ENCODE measurements around the gene MAGI2. TPM values are rescaled to one million over a fixed set of nuclear protein-coding genes. Genes with fewer than 3 reads are reported as not detected.

MAGI2 gene
- total RNA-seq, 1 donor from 2014 or later = 3.6 TPM

DNA sequence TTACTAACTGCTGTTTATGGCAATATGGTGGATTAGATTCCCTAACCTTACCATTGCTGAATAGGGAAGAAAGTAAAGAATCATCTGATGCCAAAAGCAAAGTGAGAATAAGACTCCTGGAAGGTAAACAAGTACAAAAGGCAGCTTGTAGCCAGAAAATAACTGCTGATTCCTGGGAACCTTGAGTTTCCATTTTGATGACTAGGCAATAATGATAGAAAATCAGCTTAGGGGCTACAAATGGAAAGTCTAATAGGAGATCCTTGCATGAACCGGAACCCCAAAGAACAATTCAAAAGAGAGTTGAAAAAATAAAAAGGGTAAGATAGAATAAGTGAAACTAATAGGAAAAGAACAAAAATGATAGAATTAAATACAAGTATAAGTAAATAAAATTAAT, 1338.5 kb downstream of the MAGI2 start:
- intact Hi-C loops (cut with micrococcal nuclease) = no loop called here
- no peak for ATAC-seq
- no peak for DNase-seq

DNA sequence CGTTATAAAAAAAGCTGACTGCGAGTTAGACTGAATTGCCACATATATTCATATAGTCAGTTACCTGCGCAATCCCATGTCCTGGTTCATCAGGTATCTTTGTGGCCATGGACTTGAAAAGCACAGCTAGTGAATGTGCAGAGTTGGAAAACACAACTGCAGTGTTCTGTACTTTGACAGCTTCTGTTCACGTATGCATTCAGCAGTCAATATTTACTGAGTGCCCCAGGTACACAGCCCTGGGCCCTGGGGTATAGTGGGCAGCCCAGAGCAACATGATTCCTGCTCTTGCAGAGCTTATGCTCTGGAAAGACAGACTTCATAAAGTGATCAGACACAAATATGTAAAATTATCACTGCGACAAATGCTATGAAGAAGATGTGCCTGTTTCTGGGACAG, 1341.0 kb downstream of the MAGI2 start:
- intact Hi-C loops (cut with micrococcal nuclease) = no loop called here
- DNase-seq = no peak
- no peak for ATAC-seq

DNA sequence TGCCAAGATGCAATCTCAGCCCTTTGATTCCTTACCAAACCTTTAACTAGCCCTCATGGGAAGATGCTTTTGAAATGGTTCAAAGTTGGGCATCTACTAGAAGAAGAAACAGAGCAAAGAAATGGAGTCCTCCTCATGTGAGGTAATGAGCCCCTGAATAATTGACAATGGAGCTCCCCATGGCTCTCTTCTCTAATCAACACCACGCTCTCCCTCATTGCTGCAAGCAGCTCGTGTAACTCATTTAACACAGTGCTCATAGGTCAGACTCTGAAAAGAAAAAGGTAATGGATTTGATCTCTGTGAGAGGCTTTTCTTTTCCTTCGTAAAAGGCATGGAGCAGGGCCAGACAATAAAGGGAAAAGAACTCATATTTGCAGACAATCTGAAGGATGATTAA, 1342.1 kb downstream of the MAGI2 start:
- intact Hi-C loops (cut with micrococcal nuclease) = no loop called here
- no peak for DNase-seq
- no peak for ATAC-seq

- intact Hi-C loops (cut with micrococcal nuclease) = no loop called here
- no peak for ATAC-seq
- DNase-seq = no peak
These were observed 1350.0 kb downstream of the MAGI2 start for GRCh38 chr7:78103475-78103874.

DNA sequence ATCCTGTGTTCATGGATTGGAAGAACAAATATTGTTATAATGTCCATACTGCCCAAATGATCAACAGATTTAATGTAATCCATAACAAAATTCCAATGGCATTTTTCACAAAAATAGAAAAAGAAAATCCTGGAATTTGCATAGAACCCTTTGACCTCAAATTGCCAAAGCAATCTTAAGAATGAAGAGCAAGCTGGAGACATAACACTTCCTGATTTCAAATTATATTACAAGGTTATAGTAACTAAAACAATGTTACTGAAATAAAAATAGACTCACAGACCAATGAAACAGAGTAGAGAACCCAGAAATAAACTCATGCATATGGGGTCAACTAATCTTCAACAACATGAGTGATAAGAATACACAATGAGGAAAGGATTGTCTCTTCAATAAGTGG, 1352.4 kb downstream of the MAGI2 start:
- DNase-seq (no peak), ATAC-seq (no peak)
- intact Hi-C loops (cut with micrococcal nuclease) = no loop called here

DNA sequence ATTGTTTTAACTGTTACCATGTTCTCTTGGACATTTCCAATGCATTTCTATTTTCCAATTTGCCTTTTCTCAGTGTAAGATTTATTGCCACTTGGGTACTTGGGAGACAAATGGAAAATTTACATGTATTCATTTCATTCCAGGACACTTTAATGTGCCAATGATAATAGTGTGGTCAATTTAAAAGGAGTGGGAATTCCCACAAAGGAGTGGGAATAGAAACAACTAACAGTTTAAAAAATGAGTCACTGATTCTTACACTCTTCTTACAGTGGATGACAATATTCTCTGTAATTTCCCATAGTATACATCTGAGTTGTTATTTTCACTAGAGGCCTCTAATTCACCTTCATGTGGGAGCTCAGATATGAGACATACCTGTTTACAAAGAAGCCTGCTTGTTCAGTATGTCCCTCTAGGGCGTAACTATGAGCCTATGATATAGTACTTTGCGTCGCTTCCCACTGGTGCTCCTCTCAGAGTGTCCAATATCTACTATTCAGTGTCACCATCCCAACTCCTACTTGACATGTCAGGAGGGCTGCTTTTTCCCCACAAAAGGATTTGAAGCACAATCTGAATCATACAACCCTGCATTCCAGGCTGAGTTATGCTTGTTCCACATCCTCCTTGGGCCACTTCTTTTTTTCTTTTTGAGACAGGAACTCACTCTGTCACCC, 1353.6 kb downstream of the MAGI2 start:
- no peak for DNase-seq
- no peak for ATAC-seq
- intact Hi-C loops (cut with micrococcal nuclease) = no loop called here

DNA sequence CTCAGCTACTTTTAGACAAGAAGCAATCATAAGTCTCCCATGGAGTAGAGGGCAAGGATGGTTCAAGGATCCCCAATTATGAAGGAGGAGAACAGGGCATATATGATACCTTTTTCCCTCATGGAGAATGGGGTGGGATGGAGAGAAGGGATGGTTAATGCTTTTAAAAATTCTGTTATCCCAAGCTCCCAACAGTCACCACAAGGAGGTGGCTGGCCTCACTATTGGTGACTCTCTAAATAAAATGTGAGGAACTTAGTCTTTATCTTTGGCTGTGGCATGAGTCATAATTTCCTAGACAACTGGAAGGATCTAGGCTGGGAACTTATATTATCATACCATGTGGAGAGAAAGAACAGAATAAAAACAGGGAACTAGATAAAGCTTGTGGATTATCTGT, 1357.9 kb downstream of the MAGI2 start:
- ATAC-seq (no peak), DNase-seq (no peak)

GRCh38 chr7:78092331-78092730, 1361.1 kb downstream of the MAGI2 start:
- DNase-seq (no peak), ATAC-seq (no peak)
- intact Hi-C loops (cut with micrococcal nuclease) = no loop called here

More for the DNA sequence above, 1357.9 kb downstream of the MAGI2 start:
- intact Hi-C loops (cut with micrococcal nuclease) = no loop called here

DNA sequence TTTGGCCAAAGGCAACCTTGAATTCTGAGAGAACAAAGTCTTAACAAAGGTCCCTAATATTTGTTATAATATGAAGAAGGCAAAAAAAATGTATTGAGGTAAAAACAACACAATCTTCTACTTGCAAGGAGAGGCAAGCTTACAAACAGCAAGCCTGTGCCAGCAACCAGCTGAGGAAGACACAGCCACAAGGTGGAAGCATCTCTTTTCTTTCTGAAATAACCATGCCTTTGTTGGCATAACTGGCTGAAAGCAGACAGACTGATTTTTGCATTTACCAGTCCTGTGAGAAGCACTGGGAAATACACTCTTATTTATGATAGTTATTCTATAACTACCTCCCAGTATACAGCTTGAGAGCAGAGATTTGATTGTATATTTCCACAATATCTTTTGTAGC, 1362.9 kb downstream of the MAGI2 start:
- intact Hi-C loops (cut with micrococcal nuclease) = no loop called here
- ATAC-seq = no peak
- no peak for DNase-seq

DNA sequence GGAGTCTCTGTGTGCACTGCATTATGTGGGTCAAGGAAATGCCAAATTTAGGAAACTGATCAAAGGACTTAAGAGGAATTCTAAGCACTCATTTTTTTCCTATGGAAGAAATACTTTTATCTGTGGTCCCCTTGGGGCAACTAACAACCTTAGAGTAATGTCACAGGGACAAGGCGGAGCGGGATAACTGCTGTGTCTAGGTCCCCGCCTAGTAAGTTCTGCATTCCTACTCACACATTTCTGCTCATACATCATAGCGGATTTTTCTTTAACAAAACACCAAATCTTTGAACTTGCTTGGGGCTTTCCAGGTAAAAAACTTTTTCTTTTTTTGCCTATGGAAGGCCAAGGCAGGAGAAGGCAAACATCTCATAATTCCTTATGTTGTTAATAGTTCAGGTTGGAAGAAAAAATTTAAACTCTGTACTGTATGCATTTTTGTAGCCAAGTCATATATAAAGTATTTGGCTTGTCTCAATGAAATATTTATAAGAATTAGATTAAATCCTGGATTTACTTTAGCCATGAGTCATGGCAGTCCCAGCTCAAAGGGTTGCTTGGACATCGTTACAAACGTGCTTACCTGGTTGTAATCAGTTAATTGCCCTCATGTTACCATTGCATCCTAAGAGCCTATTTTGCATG, 1369.9 kb downstream of the MAGI2 start:
- ATAC-seq = no peak
- intact Hi-C loops (cut with micrococcal nuclease) = no loop called here
- DNase-seq = no peak

DNA sequence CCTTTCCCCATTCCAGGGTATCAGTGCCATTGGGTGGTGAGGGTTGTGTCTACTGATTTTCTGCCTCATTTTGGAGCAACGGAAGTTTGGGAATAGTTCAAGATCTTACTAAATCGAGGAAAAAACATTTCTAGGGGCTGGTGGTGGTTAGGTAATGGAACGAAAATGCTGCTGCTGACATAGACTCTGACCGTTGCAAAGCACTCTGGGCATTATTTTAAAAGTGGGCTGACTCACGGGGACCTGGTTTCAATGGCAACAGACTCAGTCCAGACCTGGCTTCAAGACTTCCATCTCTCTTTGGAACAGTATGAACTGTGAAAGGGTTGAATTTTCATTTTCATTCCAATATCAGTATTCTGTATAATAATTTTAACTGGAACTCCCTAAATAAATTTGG, 1370.9 kb downstream of the MAGI2 start:
- no peak for ATAC-seq
- intact Hi-C loops (cut with micrococcal nuclease) = no loop called here

DNA sequence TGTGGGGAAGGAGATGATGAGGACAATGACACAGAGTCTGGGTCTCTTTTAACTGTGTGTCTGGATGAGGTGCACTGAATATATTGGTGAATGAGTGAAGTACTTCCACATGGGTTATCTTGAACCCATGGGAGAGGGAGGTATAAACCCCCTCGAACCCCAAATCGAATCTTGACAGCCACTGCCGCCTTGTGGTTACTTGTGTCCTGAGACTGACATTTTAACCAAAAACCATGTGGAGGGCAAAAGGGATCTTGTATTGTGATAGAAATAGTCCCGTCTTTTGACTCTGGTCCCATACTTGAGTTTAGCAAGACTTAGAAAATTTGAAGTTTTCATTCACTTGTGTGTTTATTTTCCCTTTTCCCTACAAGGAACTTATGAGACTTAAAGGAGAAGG, 1371.6 kb downstream of the MAGI2 start:
- DNase-seq = no peak
- intact Hi-C loops (cut with micrococcal nuclease) = no loop called here
- no peak for ATAC-seq

More for the DNA sequence above, 1370.9 kb downstream of the MAGI2 start:
- no peak for DNase-seq

DNA sequence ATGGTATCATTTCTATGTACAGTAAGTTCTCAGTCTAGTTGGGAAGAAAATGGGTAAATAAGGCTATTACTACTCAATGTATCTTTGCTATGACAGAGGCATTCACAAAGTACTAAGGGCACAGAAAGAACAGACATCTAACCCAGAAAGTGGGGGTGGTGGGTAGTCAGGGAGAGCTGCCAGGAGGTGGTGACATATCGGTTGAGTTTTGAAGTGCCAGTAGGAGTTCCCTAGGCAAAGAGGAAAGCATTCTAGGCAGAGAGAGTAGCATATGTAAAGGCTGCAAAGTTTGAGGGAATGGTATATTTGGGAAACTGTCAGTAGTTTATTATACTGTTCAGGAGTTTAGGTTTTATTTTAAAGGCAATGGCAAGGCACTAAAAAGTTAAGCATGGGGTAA, 1372.1 kb downstream of the MAGI2 start:
- ATAC-seq = no peak
- intact Hi-C loops (cut with micrococcal nuclease) = no loop called here
- DNase-seq = no peak

DNA sequence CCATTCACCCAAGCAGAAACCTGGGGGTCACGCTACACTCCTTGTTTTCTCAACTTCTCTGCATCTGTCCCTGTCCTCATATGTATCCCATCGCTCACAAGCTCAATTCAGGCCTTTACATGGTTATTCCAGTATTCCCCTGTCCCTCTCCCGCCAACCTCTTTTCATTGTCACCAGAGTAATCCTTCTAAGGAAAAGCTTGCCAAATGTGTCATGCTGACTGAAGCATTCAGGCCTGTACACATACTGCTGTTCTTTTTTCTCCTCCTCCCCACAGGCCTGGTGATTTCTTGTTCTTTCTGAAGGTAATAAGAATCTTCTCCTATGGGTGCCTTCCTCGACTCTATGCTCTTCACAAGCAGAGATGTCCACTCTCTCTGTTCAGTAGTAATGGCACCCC, 1372.7 kb downstream of the MAGI2 start:
- intact Hi-C loops (cut with micrococcal nuclease) = no loop called here
- no peak for ATAC-seq
- no peak for DNase-seq

- DNase-seq = no peak
- intact Hi-C loops (cut with micrococcal nuclease) = no loop called here
- ATAC-seq = no peak
These were observed 1373.2 kb downstream of the MAGI2 start for GRCh38 chr7:78080241-78080640.

DNA sequence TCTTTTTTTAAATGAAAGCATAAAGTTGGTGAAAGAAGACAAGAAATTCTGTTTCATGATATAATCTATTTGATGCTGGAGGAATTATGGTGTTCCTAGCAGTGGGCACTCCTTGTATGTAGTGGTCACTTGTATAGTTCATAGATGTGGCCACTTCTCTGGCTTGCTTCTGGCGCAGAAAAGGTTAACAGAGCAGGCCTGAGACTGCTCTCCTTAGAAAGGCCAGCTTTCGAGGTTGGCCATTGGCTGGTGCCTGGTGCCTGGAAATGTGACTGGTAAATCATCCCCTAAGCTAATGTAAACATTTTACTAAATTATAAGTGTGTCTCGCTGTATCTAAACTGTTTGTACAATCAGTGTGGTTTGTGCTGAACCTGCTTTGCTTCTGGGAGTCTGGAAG, 1378.8 kb downstream of the MAGI2 start:
- no peak for DNase-seq
- ATAC-seq = no peak
- intact Hi-C loops (cut with micrococcal nuclease) = no loop called here

DNA sequence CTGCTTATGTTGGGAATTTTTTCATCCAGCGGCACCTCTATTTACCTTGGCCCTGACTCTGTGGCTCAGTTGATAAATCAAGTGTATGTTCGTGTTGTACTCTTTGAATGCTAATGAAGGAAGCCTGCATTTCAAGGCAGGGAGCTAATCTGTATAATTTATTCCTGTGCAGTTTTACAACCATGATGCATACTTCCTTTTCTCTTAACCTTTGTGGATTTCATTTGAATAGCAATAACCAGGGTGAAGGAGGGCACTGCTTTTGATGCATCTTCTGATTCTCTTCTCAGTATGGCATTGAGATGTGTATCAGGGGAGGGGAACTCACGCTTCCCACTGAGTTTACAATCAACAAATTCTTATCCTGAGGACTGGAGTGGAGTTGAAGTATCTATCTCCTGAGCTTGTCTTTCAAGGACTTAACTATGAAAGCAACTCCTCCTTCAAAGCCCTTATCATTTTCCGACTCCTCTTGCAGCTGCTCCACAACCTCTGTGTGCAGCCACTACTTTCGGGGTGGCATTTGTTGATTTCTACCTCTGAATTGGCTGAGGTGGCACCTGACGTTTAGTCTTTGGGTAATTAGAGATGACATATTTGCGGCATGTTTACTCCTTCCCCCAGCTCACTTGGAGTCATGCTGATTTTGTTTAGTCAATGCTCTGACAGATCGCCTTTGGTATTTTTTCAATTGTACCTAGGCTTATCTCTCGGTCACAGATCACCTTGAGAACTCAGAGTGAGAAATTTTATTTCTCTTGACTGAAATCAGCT, 1379.7 kb downstream of the MAGI2 start:
- no peak for DNase-seq
- intact Hi-C loops (cut with micrococcal nuclease) = no loop called here
- no peak for ATAC-seq

- intact Hi-C loops (cut with micrococcal nuclease) = no loop called here
- no peak for ATAC-seq
- no peak for DNase-seq
These were observed 1381.3 kb downstream of the MAGI2 start for GRCh38 chr7:78072201-78072590.

GRCh38 chr7:78071491-78072200, 1381.8 kb downstream of the MAGI2 start:
- DNase-seq = no peak
- no peak for ATAC-seq
- intact Hi-C loops (cut with micrococcal nuclease) = no loop called here

DNA sequence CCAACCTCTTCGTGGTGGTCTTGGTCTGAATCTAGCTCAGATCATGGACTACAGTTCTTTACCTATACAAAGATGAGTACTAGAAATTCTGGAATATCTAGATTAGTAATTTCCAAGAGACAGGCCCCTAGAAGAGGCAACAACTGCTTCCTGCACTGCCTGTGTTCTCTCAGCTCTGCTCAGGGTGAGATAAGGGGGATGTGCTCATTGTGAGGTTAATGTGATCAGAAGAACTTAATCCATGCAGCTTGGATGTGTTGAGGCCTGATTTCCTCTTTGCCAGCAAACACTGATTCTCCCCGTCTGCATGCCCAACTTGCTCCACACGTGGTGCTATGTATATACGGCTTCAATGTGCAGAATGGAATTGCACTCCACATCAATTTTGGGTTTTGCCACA, 1386.9 kb downstream of the MAGI2 start:
- intact Hi-C loops (cut with micrococcal nuclease) = no loop called here
- no peak for DNase-seq
- ATAC-seq = no peak

Measured in left ventricle myocardium superior (tissue), 1 donor.